ENCODE measurements around the gene CDADC1.
A peak's percentile ranks its signal among the peaks of the same experiment; 100 is the strongest.
"Not testable (repeated sequence)": the region's sequence is repeated elsewhere in the genome, so short reads cannot be mapped to it uniquely, and the experiment has no call there.

Gene CDADC1

DNA sequence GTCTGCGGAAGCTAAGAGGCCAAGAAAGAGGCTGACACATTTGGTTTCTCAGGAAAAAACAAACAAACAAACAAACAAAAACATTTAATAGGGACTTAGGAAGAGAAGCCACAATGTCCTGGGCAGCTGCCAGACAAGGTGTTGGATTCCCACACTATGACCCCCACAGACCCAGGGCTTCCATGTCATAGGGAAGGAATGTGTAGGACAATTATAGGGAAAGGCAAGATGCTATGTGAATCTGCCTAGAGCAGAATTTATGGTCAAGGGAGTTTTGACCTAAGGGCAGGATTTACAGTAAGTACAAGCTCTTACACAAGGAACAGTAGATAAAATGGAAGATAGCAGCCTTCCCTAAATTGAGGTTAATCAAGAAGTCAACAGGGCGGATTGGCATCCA is 9.1 kb upstream of the CDADC1 start:
- DNase-seq (ENCODE audit: low read depth): no peak

DNA sequence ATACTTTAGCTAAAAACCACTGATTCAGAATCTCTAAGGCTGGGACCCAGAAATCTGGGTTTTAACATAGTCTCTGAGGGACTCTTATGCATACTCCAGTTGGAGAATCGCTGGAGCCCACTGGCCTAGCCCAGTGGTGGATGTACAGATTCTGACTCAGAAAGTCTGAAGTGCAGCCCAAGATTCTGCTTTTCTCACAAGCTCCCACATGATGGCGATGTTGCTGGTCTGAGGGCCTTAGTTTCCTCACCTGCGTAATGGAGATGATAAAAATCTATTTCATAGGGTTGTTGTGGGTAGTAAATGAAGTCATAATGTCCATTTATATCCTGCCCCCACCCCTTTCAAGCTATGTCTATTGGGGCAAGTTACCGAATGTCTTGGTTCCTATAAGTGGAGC is 7.7 kb upstream of the CDADC1 start:
- peak; percentile 14 for DNase-seq (ENCODE audit: low read depth)

DNA sequence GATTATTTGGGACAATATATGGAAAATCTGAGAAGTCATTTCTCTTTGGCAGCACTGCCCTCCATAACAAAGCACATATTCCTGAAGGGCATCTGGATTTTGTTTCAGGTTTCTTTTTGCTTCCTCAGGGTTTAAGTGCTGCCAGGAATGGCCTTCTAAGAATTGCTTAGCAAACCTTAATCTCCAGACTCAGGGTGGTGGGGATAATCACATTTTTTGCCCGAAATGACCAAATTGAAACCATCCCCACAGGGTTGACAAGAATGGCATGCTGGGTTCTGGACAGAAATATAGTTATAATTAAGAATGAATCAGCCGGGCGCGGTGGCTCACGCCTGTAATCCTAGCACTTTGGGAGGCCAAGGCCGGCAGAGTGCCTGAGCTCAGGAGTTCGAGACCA is 6.4 kb upstream of the CDADC1 start:
- no peak for DNase-seq (ENCODE audit: low read depth)

DNA sequence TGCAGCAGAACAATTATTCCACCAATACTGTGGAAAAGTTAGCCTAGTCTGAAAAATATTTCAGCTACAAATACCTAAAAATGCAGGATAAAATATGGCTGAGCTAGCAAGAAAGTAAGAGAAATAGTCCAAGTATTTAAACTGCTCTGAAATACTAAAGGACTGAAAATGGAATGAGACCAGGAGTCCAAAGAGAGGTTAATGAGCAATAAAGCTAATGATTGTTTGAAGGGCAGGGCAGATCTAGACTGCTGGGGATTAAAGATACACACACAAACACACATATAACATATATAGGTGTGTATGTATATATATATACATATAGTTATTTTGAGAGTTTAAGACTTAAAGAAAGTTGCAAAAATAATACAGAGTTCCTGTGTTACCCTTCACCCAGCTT is 2.6 kb upstream of the CDADC1 start:
- no peak for DNase-seq (ENCODE audit: low read depth)

DNA sequence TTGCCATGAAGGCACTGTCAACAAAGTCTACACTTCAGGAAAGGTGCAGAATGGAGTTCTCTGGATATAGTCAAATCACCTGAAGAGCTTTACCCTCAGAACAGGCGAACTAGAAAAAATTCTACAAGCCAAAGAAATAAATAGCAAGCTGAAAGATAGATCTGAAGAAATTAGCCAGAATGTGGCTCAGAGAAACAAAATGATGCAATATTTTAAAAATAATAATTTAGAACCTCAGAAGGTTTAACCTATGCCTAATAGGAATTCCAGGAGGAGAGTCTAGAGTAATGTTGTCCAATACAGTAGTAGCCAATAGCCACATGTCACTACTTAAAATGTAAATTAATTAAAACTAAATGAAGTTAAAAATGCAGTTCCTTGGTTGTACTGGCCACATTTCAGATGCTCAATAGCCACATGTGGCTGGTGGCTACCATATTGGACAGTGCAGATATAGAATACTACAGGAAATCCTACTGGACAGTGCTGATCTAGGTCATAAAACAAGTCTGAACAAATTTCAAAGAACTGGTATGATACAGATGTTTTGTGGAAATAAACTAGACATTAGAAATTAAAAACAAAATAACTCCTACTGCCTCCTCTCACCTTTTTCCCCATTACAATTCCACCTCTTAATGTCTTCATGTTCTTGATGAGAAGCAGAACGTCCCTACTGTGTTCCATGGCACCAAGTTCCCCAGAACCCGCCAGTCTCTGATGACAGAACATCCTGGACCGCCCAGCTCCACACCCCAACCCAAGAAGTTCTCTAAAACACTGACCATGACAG is 679 bp upstream of the CDADC1 start:
- no peak for DNase-seq (ENCODE audit: low read depth)

DNA sequence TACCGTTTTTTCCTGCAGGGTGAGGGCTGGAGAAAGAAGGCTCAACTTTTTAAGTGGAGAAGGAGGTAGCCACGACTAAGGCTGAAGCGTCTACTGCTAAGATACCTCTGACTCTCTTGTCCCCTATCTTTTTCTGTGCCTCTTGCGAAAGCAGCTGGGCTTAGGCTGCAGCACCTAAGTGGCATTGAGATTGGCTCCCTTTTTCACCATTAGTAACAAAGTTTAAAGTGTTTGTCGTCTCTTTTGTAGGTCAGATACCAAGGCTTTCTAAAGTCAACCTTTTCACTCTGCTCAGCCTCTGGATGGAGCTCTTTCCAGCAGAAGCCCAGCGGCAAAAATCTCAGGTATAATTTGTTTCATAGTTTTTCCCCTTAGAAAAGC is 887 bp downstream of the CDADC1 start:
- DNase-seq (ENCODE audit: low read depth): peak; percentile 3

DNA sequence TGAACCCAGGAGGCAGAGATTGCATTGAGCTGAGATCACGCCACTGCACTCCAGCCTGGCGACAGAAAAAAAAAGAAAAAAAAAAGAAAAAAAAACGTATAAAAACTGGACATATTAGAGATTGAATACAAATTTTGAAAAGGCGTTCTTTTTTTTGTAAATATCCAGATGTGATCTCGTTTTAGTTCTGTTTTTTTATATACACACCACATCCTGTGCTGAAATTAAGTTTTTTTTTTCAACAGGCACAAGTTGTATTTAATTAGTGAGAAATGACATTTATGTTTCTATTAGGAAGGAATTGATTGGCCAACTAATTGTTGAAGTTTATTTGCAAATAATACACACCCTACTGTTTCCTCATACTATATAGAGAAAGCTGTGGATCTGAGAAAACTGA is 3.6 kb downstream of the CDADC1 start:
- no peak for DNase-seq (ENCODE audit: low read depth)

DNA sequence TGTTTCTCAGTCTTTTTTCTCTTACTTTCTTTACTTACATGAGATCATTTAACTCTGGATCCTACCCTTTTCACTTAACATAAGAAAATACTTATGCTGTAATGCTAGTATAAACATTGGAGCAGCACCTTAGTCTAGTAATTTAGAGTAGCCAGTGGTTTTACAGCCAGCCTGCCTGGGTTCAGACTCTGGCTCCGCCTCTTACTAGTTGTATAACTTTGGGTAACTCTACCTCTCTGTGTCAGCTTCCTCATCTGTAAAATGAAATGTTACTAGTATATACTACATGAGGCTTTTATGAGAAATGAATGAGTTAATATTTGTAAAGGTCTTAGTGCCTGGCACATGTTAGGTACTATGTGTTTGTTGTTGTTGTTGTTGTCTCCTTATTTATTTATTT is 5.6 kb downstream of the CDADC1 start:
- DNase-seq (ENCODE audit: low read depth): no peak

DNA sequence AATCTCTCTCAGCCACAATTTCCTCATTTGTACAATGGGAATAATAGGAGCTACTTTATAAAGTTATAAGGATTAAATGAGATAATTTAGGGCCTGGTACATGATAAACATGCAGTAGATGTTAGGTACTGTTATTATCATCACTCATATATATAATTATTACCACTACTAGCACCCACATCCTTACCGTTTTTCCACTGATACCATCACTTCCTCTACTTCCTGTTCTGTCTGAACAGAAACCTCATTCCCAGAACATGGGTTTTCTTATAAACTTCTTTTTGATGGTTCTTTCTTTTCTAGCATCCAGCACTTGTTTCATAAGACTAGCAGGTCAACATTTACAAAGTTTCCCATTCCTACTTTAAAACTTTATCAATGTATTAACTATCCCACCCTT is 6.3 kb downstream of the CDADC1 start:
- DNase-seq (ENCODE audit: low read depth): no peak

DNA sequence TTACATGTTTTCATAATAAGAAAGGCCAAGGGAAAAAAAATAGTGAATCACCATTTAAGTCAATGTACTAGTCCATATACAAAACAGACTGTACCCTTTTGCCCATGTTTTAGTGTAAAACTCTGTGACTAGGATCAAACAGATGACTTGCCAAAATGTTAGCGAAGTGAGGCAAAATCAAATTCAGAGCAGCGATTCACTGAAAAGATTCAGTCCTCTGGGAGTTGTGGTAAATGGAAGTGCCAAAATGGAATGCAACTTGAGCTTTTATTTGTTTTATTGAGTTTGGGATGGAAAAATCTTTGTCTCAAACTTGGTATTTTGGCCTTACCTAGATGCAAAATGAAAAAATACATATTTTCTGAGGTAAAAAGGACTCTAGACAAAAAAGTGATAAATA is 9.1 kb downstream of the CDADC1 start:
- DNase-seq (ENCODE audit: low read depth): no peak

DNA sequence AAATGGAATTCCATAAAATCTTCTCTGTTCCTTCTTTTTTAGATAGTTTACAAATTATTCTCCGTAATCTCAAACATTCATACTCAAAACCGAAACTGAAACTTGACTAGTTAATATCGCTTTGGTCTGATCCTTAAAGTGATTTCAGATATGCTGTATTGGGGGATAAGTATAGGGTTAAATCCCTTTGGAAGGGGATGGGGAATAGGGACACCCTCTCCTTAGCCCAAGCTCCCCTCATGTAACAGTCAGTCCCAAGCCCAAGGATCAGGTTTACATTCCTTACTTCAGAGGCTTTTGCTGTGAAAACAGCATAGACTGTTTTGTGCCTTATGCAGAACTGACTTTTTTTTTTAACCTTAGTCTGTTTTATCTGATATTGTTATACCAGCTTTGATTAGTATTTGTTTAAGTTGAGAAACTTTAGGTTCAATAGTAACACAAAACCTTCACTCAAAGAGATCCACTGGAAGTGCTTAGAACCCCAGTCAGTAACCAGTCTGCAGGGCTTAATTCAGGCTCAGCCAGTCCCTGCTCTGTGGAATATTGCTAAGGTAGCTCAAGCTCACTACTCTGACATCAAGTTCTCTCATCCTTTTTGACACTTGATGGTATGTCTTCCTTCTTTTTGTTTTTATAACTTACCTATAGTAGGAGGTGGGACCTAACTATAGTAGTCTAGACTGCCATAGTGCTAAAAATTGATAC is 10.5 kb downstream of the CDADC1 start:
- no peak for DNase-seq (ENCODE audit: low read depth)

DNA sequence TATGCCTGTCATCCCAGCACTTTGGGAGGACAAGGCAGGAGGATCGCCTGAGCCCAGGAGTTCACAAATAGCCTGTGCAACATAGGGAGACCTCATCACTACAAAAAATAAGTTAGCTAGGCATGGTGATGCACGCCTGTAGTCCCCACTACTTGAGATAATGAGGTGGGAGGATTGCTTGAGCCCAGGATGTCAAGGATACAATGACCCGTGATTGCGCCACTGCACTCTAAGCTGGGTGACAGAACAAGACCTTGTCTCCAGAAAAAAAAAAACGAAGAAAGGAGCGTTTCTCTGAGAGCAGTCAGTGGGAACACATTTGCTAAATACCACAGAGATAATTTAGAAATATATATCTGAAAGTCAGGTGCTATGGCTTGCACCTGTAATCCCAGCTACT is 11.9 kb downstream of the CDADC1 start:
- DNase-seq (ENCODE audit: low read depth): no peak

DNA sequence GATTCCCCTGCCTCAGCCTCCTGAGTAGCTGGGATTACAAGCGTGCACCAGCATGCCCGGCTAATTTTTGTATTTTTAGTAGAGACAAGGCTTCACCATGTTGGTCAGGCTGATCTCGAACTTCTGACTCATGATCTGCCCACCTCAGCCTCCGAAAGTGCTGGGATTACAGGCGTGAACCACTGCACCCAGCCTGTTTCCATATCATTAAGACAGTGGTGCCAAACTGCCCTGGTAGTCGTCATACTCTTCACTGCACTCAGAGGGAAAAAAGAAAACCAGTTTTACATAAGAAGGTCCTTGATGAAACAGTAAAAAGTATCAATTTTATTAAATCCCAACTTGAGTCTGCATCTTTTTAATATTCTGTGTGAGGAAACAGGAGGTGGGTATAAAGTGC is 14.9 kb downstream of the CDADC1 start:
- no peak for DNase-seq (ENCODE audit: low read depth)

DNA sequence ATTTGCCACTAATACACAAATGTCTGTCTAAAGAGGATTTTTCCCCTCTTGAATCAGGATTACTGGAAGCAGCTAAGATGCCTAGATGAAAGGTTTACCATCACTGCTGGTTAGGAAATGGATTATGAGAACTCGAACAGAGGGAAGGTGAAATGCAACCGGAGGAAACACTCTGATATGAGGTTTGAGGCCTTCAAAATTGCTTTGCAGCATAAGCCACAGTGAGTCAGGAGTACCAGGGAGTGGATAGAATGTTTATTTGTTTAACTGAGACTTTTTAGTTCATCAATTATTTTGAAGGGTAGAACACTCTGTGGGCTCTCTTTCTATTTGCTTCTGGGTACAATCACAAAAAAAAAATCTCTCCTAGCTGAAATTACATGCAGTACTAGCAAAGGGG is 18.1 kb downstream of the CDADC1 start:
- DNase-seq (ENCODE audit: low read depth): no peak

DNA sequence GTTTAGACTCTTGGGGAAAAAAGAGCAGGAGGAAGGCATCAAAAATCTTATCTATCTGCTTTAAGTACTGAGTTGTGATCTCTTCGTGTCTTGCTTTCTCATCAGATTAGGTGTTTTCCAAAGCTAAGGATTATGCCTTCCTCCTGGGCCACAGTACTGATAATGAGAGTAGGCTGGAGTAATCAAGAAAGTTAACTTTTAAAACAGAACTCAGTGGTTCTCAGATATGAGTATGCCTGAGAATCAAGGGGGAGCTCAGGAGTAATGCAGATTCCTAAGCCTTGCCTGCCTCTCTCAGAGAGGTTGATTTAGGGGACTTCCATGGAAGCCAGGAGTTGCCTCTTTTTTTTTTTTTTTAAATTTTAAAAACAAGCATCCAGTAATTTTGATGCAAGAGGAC is 23.5 kb downstream of the CDADC1 start:
- DNase-seq (ENCODE audit: low read depth): no peak

DNA sequence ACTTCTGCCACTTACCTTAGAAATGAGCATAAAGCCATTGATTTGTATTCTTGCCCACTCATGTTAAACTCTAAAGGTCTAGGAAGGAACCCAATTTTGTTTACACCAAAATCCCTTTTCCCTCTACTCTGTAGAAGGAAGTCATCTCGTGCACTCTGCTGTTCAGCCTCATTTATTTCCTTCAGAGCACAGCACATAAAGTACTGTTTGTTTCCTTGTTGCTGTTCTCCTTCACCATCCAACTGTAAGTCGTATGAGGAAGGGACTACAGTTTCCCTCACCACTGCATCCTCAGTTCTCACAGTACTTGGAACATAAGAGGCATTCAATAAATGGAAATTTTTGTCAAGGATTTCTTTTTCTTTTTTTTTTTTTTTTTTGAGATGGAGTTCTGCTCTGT is 24.6 kb downstream of the CDADC1 start:
- DNase-seq (ENCODE audit: low read depth): no peak

DNA sequence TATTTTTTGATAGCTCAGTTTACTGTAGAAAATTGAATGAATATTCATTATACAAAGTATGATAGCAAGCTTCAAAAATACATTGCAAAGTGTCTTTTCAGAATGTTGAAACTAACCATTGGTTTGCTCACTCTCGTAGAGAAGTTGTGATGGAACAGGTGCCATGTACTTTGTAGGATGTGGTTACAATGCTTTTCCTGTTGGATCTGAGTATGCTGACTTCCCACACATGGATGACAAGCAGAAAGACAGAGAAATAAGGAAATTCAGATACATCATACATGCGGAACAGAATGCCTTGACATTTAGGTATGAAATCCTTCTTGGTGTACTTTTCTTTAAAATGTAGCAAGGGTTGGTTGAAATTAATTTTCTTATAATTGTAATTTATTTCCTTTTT is 30.5 kb downstream of the CDADC1 start:
- DNase-seq (ENCODE audit: low read depth): no peak

DNA sequence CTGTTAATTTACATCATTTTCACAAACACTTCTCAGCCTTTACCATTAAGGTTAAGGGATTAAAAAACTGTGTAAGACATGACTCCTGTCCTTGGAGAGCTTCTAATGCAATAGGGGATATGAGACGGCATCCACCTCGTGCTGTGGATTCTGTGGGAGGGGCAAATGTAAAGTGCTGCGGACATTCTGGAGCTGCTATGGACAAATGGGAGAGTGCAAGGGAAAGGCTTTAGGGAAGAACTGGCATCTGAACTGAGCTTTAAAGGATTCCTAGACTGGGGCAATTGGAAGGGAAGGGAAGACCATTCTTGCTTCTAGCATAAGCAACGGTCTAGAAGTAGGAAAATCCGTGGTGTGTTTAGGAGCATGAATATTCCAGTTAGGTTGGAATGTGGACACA is 31.4 kb downstream of the CDADC1 start:
- DNase-seq (ENCODE audit: low read depth): no peak

DNA sequence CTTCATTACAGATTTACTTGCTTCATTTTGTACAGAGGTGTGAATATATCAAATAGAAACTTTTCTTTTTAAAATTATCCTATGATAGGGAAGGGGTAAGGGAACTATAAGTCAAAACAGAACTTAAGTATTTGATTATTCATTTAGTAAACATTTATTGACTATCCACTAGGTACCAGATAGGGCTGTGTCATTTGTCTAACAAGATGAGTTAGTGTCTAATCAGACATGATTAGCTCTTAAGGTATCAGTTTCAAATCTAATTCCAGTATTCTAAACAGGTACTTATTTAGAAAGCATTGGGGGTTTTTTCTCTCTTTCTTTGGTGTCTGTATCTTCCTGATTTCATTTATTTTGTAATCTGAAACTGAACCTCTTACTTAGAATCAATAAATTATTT is 32.2 kb downstream of the CDADC1 start:
- DNase-seq (ENCODE audit: low read depth): no peak

DNA sequence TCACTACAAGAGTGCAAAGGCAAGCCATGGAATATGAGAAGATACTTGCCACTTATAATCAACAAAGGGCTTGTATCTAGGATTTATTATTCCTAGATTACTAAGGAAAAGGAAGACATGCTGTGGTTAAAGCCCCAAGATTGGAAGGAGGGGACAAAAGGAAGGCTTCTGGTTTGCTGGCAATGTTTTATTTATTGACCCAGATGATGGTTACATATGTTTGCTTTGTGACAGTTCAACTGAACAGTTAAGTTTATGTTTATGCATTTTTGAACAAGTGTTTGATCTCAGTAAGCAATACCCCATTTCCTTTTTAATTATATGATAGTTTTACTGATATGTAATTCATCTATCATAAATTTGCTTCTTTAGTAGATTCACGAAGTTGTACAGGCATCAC is 40.3 kb downstream of the CDADC1 start:
- DNase-seq (ENCODE audit: low read depth): no peak

DNA sequence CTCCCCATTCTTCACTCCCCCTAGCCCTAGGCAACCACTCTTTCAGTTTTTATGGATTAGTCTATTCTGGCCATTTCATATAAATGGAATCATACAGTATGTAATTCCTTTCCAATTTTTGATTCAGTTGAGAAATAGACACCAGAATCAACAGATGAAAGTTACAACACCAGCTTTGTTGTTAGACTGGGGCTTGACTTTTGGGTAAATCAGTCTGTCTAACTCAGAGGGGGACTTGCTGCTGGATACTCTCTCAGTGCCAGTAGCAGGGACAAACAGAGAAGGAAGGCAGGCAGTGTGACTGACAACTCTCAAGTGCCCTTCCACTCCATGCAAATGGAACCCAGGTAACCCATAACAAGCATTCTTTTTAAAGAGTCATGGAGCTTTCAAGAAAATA is 40.7 kb downstream of the CDADC1 start:
- DNase-seq (ENCODE audit: low read depth): no peak

DNA sequence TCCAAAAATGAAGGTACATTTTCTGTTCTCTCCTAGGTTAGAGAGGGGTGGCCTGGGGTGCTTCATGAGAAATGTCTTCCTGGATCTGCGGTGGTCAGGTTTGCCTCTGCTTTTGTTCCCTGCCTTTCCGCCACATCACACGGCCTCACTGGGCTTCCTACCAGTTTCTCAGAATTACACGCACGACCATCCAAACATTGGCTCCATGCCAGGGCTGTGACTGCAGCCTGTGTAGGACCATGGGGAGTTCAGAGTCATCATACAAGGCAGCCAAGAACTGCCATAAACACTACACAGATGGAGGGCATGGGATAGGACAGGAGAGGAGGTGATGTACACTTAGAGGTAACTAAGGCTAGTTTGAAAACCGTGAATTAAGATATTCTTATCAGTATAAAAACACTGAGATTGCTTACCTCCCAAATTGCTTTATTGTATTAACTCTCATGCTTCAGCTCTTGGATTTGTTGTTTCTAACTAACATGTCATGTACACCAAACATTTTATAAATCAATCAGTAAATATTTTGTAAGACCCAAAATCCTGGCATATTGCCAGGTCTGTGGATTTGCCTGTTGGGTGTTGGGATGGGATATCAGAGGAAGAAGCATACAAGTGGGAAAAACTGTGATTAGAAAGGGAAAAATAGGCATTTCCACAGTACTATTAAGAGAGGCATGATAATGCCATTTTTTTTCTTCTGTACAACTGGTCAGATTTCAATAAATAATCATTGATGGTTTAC is 45.2 kb downstream of the CDADC1 start:
- DNase-seq (ENCODE audit: low read depth): no peak

DNA sequence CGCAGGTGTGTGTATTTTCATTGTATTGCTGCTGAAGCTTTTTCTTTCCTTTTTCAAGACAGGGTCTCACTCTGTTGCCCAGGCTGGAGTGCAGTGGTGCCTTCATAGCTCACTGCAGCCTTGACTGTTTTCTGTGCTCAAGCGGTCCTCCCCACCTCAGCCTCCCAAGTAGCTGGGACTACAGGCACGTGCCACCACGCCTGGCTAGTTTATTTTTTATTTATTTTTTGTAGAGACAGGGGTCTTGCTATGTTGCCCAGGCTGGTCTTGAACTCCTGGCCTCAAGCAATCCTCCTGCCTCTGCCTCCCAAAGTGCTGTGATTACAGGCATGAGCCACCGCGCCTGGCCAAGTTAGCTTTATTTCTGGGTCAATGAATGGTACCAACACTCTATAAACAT is 47.0 kb downstream of the CDADC1 start:
- not testable (repeated sequence) for DNase-seq (ENCODE audit: low read depth)

Measured in activated T-cell treated with anti-CD3 and anti-CD28 coated beads for 48 hours (primary cell).